Measurements from ENCODE around the gene PSMC2. TPM values are rescaled to one million over a fixed set of nuclear protein-coding genes. Genes with fewer than 3 reads are reported as not detected.

Gene PSMC2
- total and polyA plus RNA-seq, 2 experiments from 2014 or later, result 107 to 131 TPM

DNA sequence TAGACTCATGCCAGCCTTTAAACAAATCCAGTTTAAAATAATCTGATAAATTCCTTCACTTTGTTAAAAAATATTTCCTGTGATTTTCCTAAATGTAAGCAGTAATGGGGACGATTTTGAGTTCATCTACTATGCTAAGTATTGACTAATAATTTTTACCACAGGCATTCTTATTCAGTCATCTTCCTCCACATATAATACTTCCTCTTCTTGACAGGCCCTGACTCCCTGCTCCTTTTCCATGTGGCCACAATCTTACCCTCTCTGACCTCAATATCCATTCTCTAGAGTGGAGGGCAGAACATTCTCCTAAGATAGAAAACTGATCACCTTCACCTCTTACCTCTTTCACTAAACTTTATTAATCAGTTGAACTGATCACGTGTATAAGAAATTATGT is 10.7 kb upstream of the PSMC2 start (continued):
- no peak for TF ChIP-seq ETS1 (IDR thresholded peaks at IDR 0.05)

DNA sequence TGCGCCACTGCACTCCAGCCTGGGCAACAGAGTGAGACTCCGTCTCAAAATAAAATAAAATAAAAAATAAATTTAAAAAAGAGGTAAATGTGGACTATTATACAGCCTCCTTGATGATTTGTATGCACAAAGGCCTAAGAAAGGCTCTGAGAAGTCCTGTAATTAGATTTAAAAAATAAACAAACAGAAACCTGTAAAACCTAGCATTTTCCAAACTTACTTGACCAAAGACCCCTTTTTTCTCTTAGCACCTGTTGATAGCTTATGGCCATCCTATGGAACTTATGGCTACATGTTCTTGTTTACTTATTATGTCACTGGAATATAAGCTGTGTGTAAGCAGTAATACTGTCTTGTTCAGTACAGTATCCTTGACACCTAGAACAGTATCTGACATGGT is 8.6 kb upstream of the PSMC2 start:
- Histone ChIP-seq H3K27me3 (ENCODE audit: insufficient read depth) (no peaks in the 10 kb centered on the region), H3K27ac (ENCODE audit: low read depth) (no peak overlapping the region), H3K9me2 (ENCODE audit: insufficient read depth) (no peaks in the 10 kb centered on the region), H4K20me1 (replicated peaks; ENCODE audit: insufficient read depth) (peaks cover 18% of the 10 kb centered on the region), H3K4me1 (ENCODE audit: insufficient read depth) (peaks cover 8% of the 10 kb centered on the region; the same call in 1 of the 2 replicates), H3F3A (replicated peaks; ENCODE audit: low read depth) (no peaks in the 10 kb centered on the region), H2AFZ (no peak overlapping the region), H3K4me3 (no peak overlapping the region), H3K36me3 (ENCODE audit: insufficient read depth) (peaks cover 59% of the 10 kb centered on the region), H3K4me2 (no peak overlapping the region), H3K79me2 (replicated peaks; ENCODE audit: insufficient read depth) (peaks cover 97% of the 10 kb centered on the region)
- Mint-ChIP-seq H3K4me3 (no peak overlapping the region), H3K4me1 (no peaks in the 10 kb centered on the region), H3K36me3 (ENCODE audit: low read depth) (peaks cover 68% of the 10 kb centered on the region), H3K27me3 (ENCODE audit: insufficient read depth, low read depth, poor library complexity) (no peaks in the 10 kb centered on the region), H3K27ac (no peak overlapping the region), H3K9me3 (no peaks in the 10 kb centered on the region)
- DNase-seq (ENCODE audit: low spot score) (no peak), ATAC-seq (no peak)
- no peak for TF ChIP-seq NANOG (IDR thresholded peaks at IDR 0.05; ENCODE audit: borderline replicate concordance)
- TF ChIP-seq POLR2AphosphoS5 (IDR thresholded peaks at IDR 0.05; ENCODE audit: low read depth), result no peak
- TF ChIP-seq CREB1 (CRISPR knock-in tag; IDR thresholded peaks at IDR 0.05; ENCODE audit: low read depth), result no peak
- TF ChIP-seq REST (IDR thresholded peaks at IDR 0.05; ENCODE audit: unreplicated experiment), result no peak
- TF ChIP-seq ZNF331 (CRISPR knock-in tag; IDR thresholded peaks at IDR 0.05; ENCODE audit: low read depth), result no peak
- TF ChIP-seq EZH2phosphoT487 (IDR thresholded peaks at IDR 0.05; ENCODE audit: unreplicated experiment), result no peak
- no peak for TF ChIP-seq CTCF (conservative IDR thresholded peaks at IDR 0.05; ENCODE audit: low read depth in 2 of 2)
- TF ChIP-seq ZNF114 (CRISPR knock-in tag; IDR thresholded peaks at IDR 0.05), result no peak
- TF ChIP-seq EZH2 (IDR thresholded peaks at IDR 0.05; ENCODE audit: low read depth, unreplicated experiment), result no peak

All from GM23338 (cell line).